Measurements from ENCODE around the gene CUX1.

DNA sequence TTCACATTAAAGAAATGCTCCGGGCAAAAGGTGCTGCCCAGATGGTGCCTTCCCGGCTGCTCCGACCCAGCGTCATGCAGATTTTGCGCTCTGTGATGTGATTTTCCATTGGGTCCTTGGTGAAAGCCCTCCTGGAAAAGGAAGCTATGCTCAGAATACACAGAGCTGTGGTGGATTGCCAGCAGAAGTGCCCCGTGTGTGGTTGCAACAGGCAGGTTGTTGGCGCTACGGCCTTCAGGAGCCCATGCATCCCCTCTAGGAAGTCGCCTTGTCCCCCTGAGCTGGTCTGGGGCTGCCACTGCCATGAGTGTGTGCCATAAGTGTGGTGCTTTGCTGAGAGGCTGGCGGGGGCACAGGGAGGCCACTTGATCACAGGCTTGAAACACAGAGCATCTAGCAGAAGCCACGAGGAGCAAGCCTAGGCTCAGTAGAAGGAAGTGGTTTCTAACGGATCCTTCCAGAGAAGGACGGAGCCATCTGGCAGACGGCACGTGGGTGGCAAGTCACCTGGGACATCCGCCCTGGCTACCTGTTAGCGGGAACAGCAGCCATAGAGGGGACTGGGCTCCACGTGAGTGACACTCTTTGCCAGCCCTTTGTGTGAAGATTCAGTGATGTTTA is 210.9 kb downstream of the CUX1 start:
- TF ChIP-seq GATA2 (IDR thresholded peaks at IDR 0.05; ENCODE audit: low read depth, low read length) (no peak), GATA3 (IDR thresholded peaks at IDR 0.05; ENCODE audit: low read depth, low read length) (no peak)

All from SH-SY5Y (cell line).